Activated T-cell treated with anti-CD3 and anti-CD28 coated beads for 4 hours (primary cell): ENCODE results near the gene CDK16.

ENCODE experiments used
- DNase-seq: peaks from one replicate; pipeline ENCODE4 v3.0.0-alpha.2; 2020

Gene CDK16

GRCh38 chrX:47218280-47218919 is at the start of gene CDK16:
CDK16 (plus strand) TSS chrX:47218681; CDS start chrX:47223558, 4,877 bp downstream.
- DNase-seq: peak; percentile 45

- no peak for DNase-seq
These were observed 49.2 kb upstream of the CDK16 start for GRCh38 chrX:47169273-47169672.

GRCh38 chrX:47169726-47170515 is 48.6 kb upstream of the CDK16 start:
- no peak for DNase-seq

GRCh38 chrX:47170861-47171692 is 47.4 kb upstream of the CDK16 start:
- no peak for DNase-seq

GRCh38 chrX:47171996-47172395 is 46.5 kb upstream of the CDK16 start:
- no peak for DNase-seq

- no peak for DNase-seq
These were observed 45.9 kb upstream of the CDK16 start for GRCh38 chrX:47172549-47172948.

- no peak for DNase-seq
These were observed 45.3 kb upstream of the CDK16 start for GRCh38 chrX:47172971-47173792.

- no peak for DNase-seq
These were observed 44.1 kb upstream of the CDK16 start for GRCh38 chrX:47174376-47174775.

- DNase-seq: no peak
These were observed 43.5 kb upstream of the CDK16 start for GRCh38 chrX:47174846-47175587.

GRCh38 chrX:47175588-47175980 is 42.9 kb upstream of the CDK16 start:
- no peak for DNase-seq

GRCh38 chrX:47176101-47176740 is 42.3 kb upstream of the CDK16 start:
- DNase-seq: no peak

GRCh38 chrX:47177079-47177478 is 41.4 kb upstream of the CDK16 start:
- DNase-seq: no peak

GRCh38 chrX:47178337-47178736 is 40.1 kb upstream of the CDK16 start:
- DNase-seq: no peak

GRCh38 chrX:47179221-47179927 is 39.1 kb upstream of the CDK16 start:
- DNase-seq: no peak

- DNase-seq: no peak
These were observed 38.6 kb upstream of the CDK16 start for GRCh38 chrX:47179928-47180255.

GRCh38 chrX:47180346-47180745 is 38.1 kb upstream of the CDK16 start:
- DNase-seq: no peak

GRCh38 chrX:47181301-47181700 is 37.2 kb upstream of the CDK16 start:
- DNase-seq: no peak

GRCh38 chrX:47182106-47182700 is 36.3 kb upstream of the CDK16 start:
- no peak for DNase-seq

- DNase-seq: no peak
These were observed 34.0 kb upstream of the CDK16 start for GRCh38 chrX:47184486-47184885.

- no peak for DNase-seq
These were observed 33.2 kb upstream of the CDK16 start for GRCh38 chrX:47185241-47185640.
